ENCODE measurements around the gene SCYL1.

DNA sequence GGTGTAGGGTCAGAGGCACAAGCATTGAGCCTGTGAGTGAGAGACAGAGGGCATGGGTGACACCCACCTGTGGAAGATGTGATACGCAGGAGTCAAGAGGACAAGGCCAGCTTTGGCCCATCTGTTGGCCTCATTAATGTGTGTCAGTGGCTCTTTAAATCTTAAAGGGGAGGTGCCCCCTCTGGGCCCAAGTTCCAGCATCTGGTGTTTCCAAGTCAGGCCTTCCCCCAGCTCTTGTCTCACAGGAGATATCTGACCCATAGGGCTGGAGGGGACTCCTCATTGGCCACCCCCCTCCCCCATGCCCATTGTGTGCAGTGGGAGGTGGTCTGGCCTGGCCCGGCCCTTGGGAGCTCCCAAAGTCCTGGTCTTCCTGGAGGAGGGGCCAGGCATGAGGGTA is 61.8 kb downstream of the SCYL1 start:
- TF ChIP-seq, protein P1, sequence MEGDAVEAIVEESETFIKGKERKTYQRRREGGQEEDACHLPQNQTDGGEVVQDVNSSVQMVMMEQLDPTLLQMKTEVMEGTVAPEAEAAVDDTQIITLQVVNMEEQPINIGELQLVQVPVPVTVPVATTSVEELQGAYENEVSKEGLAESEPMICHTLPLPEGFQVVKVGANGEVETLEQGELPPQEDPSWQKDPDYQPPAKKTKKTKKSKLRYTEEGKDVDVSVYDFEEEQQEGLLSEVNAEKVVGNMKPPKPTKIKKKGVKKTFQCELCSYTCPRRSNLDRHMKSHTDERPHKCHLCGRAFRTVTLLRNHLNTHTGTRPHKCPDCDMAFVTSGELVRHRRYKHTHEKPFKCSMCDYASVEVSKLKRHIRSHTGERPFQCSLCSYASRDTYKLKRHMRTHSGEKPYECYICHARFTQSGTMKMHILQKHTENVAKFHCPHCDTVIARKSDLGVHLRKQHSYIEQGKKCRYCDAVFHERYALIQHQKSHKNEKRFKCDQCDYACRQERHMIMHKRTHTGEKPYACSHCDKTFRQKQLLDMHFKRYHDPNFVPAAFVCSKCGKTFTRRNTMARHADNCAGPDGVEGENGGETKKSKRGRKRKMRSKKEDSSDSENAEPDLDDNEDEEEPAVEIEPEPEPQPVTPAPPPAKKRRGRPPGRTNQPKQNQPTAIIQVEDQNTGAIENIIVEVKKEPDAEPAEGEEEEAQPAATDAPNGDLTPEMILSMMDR (optimal IDR thresholded peaks at IDR 0.05 in 1 of 3, IDR thresholded peaks at IDR 0.05 in 1 of 3, conservative IDR thresholded peaks at IDR 0.05 in 1 of 3; ENCODE audit: extremely low read depth in 1 of 3, insufficient read depth in 2 of 3, low read length in 3 of 3): no peak
- no peak for TF ChIP-seq EZH2 (IDR thresholded peaks at IDR 0.05; ENCODE audit: low read length)
